IMR-90 (cell line): ENCODE measurements around the gene POU2AF1. TPM values are rescaled to one million over a fixed set of nuclear protein-coding genes. Genes with fewer than 3 reads are reported as not detected.

Experiments
- ATAC-seq: fragments of 200-7000 bp; cut with Tn5 transposase; 2 replicates; pipeline ENCODE4 v1.9.1; 2020; ENCODE audit warnings: low read depth, mild to moderate bottlenecking, moderate library complexity
- BruUV-seq: library from RNA; stranded (reverse); fragments of 400-500 nt; replicated peaks from 2 replicates; lab custom pipeline; 2021; lab: Mats Ljungman, UMichigan
- CTCF ChIA-PET: fragments of 300-600 bp; formaldehyde crosslinking; extraction: SDS; loops from one replicate; lab custom pipeline; 2021; ENCODE audit warnings: antibody characterized with exemption; lab: Yijun Ruan, JAX
- POLR2A ChIA-PET: fragments of 300-600 bp; sonication (Branson Sonifier 250); formaldehyde crosslinking; loops from one replicate; lab custom pipeline; 2022; ENCODE audit warnings: antibody characterized with exemption; ENCODE audit not compliant: unreplicated experiment; lab: Charles Lee
- DNase-seq: peaks from one replicate; pipeline ENCODE4 v3.0.0; 2013
- H2AFZ ChIP-seq: replicated peaks from 2 replicates; pipeline ENCODE3; 2013; ENCODE audit warnings: low read length, mild to moderate bottlenecking; ENCODE audit not compliant: poor library complexity
- H2AK5ac ChIP-seq: 2 replicates; pipeline ENCODE4 v1.6.1; 2013; ENCODE audit warnings: low read depth, low read length, inconsistent platforms
- H2AK9ac ChIP-seq: replicated peaks from 2 replicates; pipeline ENCODE3; 2013; ENCODE audit warnings: mild to moderate bottlenecking, low read depth, low read length, moderate library complexity; ENCODE audit not compliant: poor library complexity
- H2BK120ac ChIP-seq: 2 replicates; pipeline ENCODE4 v1.6.1; 2013; ENCODE audit warnings: low read depth, low read length, inconsistent platforms
- H2BK15ac ChIP-seq: 3 replicates; pipeline ENCODE4 v1.6.1; 2013; ENCODE audit warnings: low read depth, low read length, inconsistent platforms
- H2BK20ac ChIP-seq: 2 replicates; pipeline ENCODE4 v1.6.1; 2013; ENCODE audit warnings: low read depth, mild to moderate bottlenecking, inconsistent platforms, low read length, moderate library complexity
- H2BK5ac ChIP-seq: 2 replicates; pipeline ENCODE4 v1.6.1; 2013; ENCODE audit warnings: mild to moderate bottlenecking, low read depth, low read length, inconsistent platforms; ENCODE audit not compliant: poor library complexity, severe bottlenecking
- H3K14ac ChIP-seq: replicated peaks from 2 replicates; pipeline ENCODE4 v1.6.1; 2013; ENCODE audit warnings: low read depth, low read length, inconsistent platforms
- H3K18ac ChIP-seq: 2 replicates; pipeline ENCODE4 v1.6.1; 2013; ENCODE audit warnings: low read depth, low read length, control low read depth
- H3K23ac ChIP-seq: 2 replicates; pipeline ENCODE4 v1.6.1; 2013; ENCODE audit warnings: low read depth, low read length, inconsistent platforms
- H3K27ac ChIP-seq: 2 replicates; pipeline ENCODE4 v1.5.1; 2013; ENCODE audit warnings: mild to moderate bottlenecking, control low read depth, low read length; ENCODE audit not compliant: insufficient read depth
- H3K27me3 ChIP-seq: 2 replicates; pipeline ENCODE4 v1.6.1; 2013; ENCODE audit warnings: low read length; ENCODE audit not compliant: control insufficient read depth, insufficient read depth
- H3K36me3 ChIP-seq: 2 replicates; pipeline ENCODE4 v1.6.1; 2013; ENCODE audit warnings: low read length, mixed read lengths; ENCODE audit not compliant: control insufficient read depth, insufficient read depth
- H3K4ac ChIP-seq: 2 replicates; pipeline ENCODE4 v1.6.1; 2013; ENCODE audit warnings: low read depth, low read length, inconsistent platforms
- H3K4me1 ChIP-seq: 2 replicates; pipeline ENCODE4 v1.6.1; 2013; ENCODE audit warnings: low read length, mixed read lengths; ENCODE audit not compliant: control insufficient read depth, insufficient read depth
- H3K4me2 ChIP-seq: 2 replicates; pipeline ENCODE4 v1.6.1; 2013; ENCODE audit warnings: low read depth, mild to moderate bottlenecking, control low read depth, low read length, moderate library complexity
- H3K4me3 ChIP-seq: 2 replicates; pipeline ENCODE4 v1.5.1; 2013; ENCODE audit warnings: low read depth, mild to moderate bottlenecking, control low read depth, low read length, moderate library complexity; ENCODE audit not compliant: insufficient read depth
- H3K56ac ChIP-seq: 2 replicates; pipeline ENCODE4 v1.6.1; 2013; ENCODE audit warnings: low read length, inconsistent platforms; ENCODE audit not compliant: insufficient read depth; ENCODE audit errors: extremely low read depth
- H3K79me1 ChIP-seq, 2 experiments: 2 replicates each; pipeline ENCODE4 v1.6.1; 2013; ENCODE audit warnings: low read length in 2 of 2, inconsistent platforms in 1 of 2, low read depth in 1 of 2
- H3K9ac ChIP-seq: 2 replicates; pipeline ENCODE4 v1.6.1; 2013; ENCODE audit warnings: low read depth, low read length, control low read depth
- H3K9me1 ChIP-seq: 2 replicates; pipeline ENCODE4 v1.6.1; 2013; ENCODE audit warnings: low read length, inconsistent platforms; ENCODE audit not compliant: insufficient read depth
- H3K9me3 ChIP-seq: 2 replicates; pipeline ENCODE4 v1.6.1; 2013; ENCODE audit warnings: low read length; ENCODE audit not compliant: control insufficient read depth, insufficient read depth
- H4K20me1 ChIP-seq: 2 replicates; pipeline ENCODE4 v1.6.1; 2013; ENCODE audit warnings: low read length, inconsistent platforms; ENCODE audit not compliant: insufficient read depth
- H4K5ac ChIP-seq: 2 replicates; pipeline ENCODE4 v1.6.1; 2013; ENCODE audit warnings: mild to moderate bottlenecking, low read depth, low read length, control low read depth
- H4K8ac ChIP-seq, 2 experiments: 2 replicates each; pipeline ENCODE4 v1.6.1; 2013; ENCODE audit warnings: low read depth in 2 of 2, low read length in 2 of 2, control low read depth in 1 of 2, inconsistent platforms in 1 of 2
- H4K91ac ChIP-seq: 2 replicates; pipeline ENCODE4 v1.6.1; 2013; ENCODE audit warnings: low read depth, low read length, inconsistent platforms; ENCODE audit not compliant: insufficient read depth
- CHD1 ChIP-seq: IDR thresholded peaks from 2 replicates; pipeline ENCODE4 v1.6.1; 2012; ENCODE audit warnings: low read depth, low read length, improper control_type of control experiment
- ELK1 ChIP-seq: fragments of 150-350 bp; IDR thresholded peaks from 2 replicates; pipeline ENCODE4 v1.6.1; 2016; ENCODE audit warnings: low read depth, mild to moderate bottlenecking, low read length, moderate library complexity, borderline replicate concordance
- WGBS, 2 experiments: methylation state at CpG; one replicate each; pipeline versions ENCODE4 v1.1.5 to v1.1.7; 2013; ENCODE audit warnings: missing lambda C conversion rate in 2 of 2; ENCODE audit not compliant: insufficient read length in 1 of 2; ENCODE audit errors: extremely low coverage in 2 of 2; 5-methylcytosine and 5-hydroxymethylcytosine counted together
- dilution Hi-C: fragments of 300-500 bp; cut with HindIII; formaldehyde crosslinking; loops from one replicate; pipeline ENCODE4 v1.14.3; 2018; ENCODE audit warnings: low sequenced_read_pairs; ENCODE audit not compliant: unreplicated experiment
- in situ Hi-C: fragments of 300-500 bp; cut with MboI; formaldehyde crosslinking; loops from 3 replicates; pipeline ENCODE4 v1.14.3; 2019; ENCODE audit warnings: low sequenced_read_pairs, inconsistent platforms, mixed read lengths
- intact Hi-C: fragments of 100-400 bp; cut with micrococcal nuclease; formaldehyde crosslinking; loops from 2 replicates; pipeline ENCODE4 v1.10.0; 2022
- polyA plus RNA-seq, 3 experiments: library from polyadenylated mRNA; depleted of rRNA; stranded (reverse); fragments of >200 nt; gene quantifications; 2 replicates each; pipeline ENCODE4 v1.2.3, GENCODE V29; 2012; ENCODE audit warnings: low replicate concordance in 1 of 3
- total RNA-seq: library from RNA; depleted of rRNA; stranded (reverse); fragments of >200 nt; gene quantifications from 2 replicates; pipeline ENCODE4 v1.2.3, GENCODE V29; 2012

POU2AF1 gene
- total and polyA plus RNA-seq, 2 of the 4 experiments (the other 2 are of a cell fraction), result not detected

GRCh38 chr11:111347002-111347722 lies 31.9 kb downstream of the POU2AF1 start:
- dilution Hi-C loops, result no loop called here
- WGBS, 2 experiments, result no CpG with 5 or more reads among the region's 6 CpGs
- TF ChIP-seq CHD1 (no peak), ELK1 (no peak)

More at GRCh38 chr11:111347002-111347722, 31.9 kb downstream of the POU2AF1 start:
- no peak overlapping the region for H2BK15ac ChIP-seq
- ChIA-PET POLR2A (no interaction called here), CTCF (no interaction called here)
- H4K20me1 ChIP-seq, result no peaks in the 10 kb centered on the region
- intact Hi-C loops, result no loop called here
- peaks cover 13% of the 10 kb centered on the region for H3K27me3 ChIP-seq
- no peaks in the 10 kb centered on the region for H3K4me1 ChIP-seq
- no peak overlapping the region for H2BK5ac ChIP-seq
- H3K23ac ChIP-seq, result no peak overlapping the region
- no peak overlapping the region for H4K8ac ChIP-seq
- no peak overlapping the region for H3K4ac ChIP-seq
- no peak overlapping the region for H3K14ac ChIP-seq
- H3K27ac ChIP-seq, result no peak overlapping the region
- H3K36me3 ChIP-seq, result no peaks in the 10 kb centered on the region
- no peak overlapping the region for H2AK5ac ChIP-seq
- no peak overlapping the region for H2BK120ac ChIP-seq
- no peak overlapping the region for H3K18ac ChIP-seq
- DNase-seq (no peak), ATAC-seq (no peak)
- H2AK9ac ChIP-seq, result no peak overlapping the region
- no peak overlapping the region for H4K91ac ChIP-seq
- no peaks in the 10 kb centered on the region for H3K9me3 ChIP-seq
- H2BK20ac ChIP-seq, result no peak overlapping the region
- no peak overlapping the region for H3K56ac ChIP-seq
- no peak overlapping the region for H3K4me3 ChIP-seq
- no peak overlapping the region for H4K5ac ChIP-seq
- H3K9ac ChIP-seq, result no peak overlapping the region
- H2AFZ ChIP-seq, result no peak overlapping the region
- no peaks in the 10 kb centered on the region for H3K9me1 ChIP-seq
- H3K4me2 ChIP-seq, result no peak overlapping the region
- in situ Hi-C loops, result no loop called here
- BruUV-seq, result no TSS peak
- no peaks in the 10 kb centered on the region for H3K79me1 ChIP-seq
